NOMO-1 treated with DMSO at 0.1 percent for 48 hours (cell line): ENCODE data around the gene GADL1.

Experiments used
- DNase-seq: peaks from one replicate; lab custom pipeline; 2025; ENCODE audit not compliant: unreplicated experiment; lab: John Stamatoyannopoulos, UW

Gene GADL1

DNA sequence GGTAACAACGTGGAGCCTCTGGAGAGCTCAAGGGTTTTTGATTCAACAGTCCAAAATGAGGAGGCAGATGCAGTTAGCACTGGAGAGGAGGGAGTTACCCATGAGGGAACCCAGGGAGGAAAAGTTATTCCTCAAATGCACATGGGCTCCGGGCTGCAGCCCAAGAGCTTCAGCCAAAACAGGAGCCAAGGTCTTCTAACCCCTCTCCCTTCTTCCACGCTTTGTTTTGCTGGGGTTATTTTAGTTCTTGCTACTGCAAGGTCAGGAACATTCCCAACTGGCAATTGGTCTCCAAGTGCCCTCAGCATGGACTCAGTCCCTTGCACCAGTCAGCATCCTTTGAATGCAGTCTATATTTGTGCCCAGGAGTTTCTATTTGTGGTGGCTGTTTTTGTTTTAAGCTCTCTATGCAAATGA, 198.1 kb downstream of the GADL1 start:
- no peak for DNase-seq

DNA sequence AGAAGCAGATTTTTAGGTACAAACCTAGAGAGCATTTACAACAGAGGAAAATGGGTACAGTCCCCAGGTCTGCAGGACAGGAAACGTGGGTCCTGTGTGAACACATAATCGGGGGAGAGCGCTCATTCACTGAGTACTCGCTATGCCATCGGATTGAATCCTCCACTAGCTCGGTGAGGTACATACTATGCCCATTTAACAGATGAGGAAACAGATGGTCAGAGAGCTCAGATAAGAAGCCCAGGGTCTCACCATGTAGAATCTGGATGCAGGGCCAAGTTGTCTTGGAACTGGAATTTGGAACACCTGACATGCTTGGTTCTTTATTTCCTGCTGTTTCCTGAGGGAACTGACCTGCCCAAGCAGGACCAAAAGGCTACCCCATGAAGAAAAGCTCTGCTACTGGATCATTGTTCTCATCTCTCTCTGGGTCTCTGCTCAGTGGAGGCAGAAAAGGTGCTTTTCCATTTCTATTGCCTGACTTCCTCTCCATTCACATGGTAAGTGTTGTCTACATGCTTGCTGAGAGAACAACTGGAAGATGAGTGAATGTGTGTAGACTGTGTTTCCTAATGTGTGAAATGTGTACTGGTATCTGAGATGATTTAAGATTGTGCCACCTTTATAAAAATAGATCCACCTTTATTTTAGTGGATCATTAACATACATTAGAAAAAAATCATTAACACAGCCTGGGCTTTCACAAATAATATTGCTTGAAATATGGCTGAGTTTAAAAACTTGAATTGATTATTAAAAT, 199.0 kb downstream of the GADL1 start:
- DNase-seq, result no peak

DNA sequence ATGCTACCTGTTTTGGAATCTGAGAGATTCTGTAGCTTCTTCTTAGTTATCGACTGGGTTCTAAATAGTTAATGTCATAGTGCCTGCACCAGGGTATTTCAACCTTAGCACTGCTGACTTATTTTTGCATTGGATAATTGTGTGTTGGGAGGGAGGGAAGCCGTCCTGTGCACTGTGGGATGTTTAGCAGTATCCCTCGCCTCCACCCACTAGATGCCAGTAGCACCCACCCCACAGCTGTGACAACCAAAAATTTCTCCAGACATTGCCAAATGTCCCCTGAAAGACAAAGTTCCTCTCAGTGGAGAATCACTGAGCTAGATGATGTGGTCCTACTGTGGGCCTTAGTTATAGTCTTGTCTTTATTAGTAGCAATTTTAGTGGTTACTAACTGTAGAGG, 199.8 kb downstream of the GADL1 start:
- no peak for DNase-seq

- DNase-seq, result no peak
Observed at GRCh38 chr3:30694148-30694547, 200.3 kb downstream of the GADL1 start.

DNA sequence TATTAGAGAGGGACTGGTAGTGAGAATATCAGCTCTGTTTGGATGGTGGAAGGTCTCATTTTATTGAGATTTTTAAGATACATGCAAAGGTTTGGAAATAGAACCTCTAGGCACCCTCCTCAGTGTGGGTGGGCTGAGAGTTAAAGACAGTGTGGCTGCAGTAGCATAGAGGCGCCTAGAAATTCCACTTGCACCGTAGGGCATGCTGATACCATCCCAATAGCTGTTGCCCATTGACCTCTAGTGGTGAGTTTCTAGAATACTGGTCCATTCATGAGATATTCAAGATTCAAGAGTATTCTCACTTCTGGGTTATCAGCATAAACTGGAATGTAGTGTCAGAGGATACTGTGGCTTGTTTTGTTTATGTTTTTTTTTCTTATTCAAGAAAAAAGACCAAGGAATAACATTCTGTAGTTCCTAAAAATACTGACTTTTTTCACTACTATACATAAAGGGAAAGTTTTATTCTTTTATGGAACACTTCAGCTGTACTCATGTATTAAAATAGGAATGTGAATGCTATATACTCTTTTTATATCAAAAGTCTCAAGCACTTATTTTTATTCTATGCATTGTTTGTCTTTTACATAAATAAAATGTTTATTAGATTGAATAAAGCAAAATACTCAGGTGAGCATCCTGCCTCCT, 200.9 kb downstream of the GADL1 start:
- DNase-seq, result peak; percentile 61

DNA sequence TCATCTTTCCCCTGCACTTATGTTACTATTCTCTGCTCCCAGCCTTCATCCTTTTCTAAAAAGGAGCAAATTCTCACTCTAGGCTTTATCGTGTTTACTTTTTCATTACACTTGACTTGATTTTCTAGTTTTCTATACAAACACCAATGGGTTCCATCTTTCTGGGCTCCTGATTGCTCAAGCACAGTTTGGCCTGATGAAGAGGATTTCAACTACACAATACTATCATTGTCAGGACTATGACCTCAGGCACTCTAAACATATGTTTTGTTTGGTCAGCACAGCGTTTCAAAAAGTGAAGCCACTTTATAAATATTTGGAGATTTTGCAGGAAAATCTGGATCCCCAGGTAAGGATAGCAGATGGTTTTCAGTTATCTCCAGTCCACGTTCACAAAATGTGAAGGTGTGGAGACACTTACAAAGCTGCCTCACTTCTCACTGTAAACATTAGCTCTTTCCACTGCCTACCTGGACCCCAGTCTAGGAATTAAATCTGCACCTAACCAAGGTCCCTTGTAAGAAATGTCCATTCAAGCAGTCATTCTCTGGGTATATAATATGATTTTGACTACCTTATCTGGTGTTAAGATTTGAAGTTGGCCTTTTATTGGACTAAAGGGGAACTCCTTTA, 201.8 kb downstream of the GADL1 start:
- no peak for DNase-seq

- DNase-seq, result no peak
Observed at GRCh38 chr3:30691944-30692343, 202.5 kb downstream of the GADL1 start.

DNA sequence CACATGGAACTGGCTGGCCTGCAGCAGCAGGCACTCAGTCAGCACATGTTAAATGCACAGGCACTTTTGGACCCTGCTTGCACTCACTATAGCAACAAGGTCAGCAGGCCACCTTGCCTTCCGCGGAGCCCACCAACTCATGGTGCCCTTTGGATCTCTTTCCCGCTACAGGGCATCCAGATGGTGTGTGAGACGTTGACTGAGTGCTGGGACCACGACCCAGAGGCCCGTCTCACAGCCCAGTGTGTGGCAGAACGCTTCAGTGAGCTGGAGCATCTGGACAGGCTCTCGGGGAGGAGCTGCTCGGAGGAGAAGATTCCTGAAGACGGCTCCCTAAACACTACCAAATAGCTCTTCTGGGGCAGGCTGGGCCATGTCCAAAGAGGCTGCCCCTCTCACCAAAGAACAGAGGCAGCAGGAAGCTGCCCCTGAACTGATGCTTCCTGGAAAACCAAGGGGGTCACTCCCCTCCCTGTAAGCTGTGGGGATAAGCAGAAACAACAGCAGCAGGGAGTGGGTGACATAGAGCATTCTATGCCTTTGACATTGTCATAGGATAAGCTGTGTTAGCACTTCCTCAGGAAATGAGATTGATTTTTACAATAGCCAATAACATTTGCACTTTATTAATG, 203.1 kb downstream of the GADL1 start:
- no peak for DNase-seq

- no peak for DNase-seq
Observed at GRCh38 chr3:30690199-30690598, 204.3 kb downstream of the GADL1 start.

DNA sequence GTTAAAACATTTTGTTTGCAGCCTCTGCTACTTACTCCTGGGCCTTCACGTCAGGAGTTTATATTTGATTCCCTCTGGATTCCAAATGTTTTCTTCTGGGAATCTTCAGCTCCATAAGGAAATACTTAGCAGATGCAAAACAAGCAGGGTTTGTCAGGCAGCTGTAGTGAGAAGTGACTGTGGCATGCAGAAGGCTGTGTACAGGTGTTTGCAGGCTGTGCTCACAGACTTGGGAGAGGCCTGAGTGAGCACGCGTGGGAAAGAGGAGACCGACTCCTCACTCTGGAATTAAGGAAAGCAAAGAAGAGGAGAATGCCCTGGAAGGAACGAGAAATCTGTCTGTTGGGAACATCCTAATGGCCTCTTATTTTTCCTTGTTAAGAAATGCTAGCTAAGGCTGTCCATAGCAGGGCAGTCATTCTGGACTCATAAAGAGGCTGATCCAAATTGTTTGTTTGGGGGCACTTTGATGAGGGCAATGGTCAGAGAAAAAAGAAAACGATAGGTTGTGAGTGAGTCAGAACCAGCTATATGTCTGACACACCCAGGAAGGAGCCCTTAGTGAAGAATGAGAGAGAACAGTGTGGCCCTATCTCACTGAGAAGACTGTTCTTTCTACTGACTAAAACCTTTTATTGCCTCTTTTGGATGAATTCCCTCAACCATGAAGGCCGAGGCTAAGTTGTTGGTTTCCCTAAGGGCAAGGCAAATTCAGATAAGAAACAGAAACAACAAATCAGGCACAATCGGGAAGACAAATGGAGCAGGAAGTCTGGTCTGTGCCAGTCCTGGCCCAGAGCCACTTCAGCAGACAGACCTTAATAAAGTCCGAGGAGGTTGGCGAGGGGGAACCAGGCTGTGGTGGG, 205.5 kb downstream of the GADL1 start:
- no peak for DNase-seq

- no peak for DNase-seq
Observed at GRCh38 chr3:30687930-30688570, 206.4 kb downstream of the GADL1 start.

GRCh38 chr3:30686799-30687198, 207.7 kb downstream of the GADL1 start:
- DNase-seq, result no peak

DNA sequence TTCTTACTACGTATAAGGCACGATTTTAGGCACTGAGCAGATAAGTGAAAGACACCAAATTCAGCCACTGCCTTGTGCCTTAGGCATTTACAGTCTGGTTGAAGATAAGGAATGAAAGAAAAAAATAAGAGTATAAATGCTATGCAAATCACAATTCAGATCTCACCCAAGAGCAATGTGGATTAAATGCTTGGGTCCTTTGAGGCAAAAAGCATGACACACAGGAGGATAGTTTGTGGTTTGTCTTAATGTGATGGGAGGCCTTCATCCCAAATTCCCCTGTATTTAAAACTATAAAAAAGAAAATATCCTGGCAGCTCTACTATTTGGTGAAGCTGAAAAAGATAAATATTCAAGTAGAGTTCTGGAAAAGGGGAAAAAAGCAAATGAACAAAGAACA, 208.3 kb downstream of the GADL1 start:
- DNase-seq, result no peak

DNA sequence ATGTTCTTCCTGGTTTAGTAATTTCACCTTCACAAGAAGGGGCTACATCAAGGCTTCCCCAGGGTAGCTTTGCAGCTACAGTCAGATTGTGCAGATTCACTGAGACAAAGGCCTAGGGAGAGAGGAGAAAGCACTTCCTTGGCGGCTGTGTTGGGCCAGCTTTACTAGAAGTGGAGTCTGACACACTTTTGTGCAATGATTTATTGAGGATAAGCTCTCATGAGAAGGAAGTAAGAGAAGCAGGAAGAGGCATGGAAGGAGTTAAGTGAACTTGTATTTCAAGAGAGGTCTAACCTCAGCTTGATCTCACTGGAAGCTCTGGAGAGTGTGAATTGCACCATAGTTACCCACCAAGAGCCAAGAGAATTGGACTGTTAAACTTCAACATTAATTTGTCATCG, 209.2 kb downstream of the GADL1 start:
- DNase-seq, result peak; percentile 89

DNA sequence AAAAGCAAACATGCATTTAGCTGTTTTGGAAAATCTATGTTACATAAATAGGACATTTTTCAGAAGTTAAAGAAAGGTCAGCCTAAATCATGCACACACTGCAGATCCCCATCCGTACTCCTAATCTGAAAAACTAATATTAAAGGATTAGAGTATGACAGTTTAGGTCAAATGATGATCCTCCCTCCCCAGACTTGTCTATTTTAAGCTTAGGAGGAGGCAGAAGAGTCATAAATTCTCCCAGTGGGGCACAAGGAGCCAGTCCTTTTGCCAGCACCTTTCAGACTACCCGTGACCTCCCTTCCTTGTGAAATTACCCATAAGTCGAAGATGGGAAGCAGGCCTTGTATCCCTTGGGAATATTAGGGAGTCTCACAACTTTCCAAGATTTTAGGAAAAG, 210.1 kb downstream of the GADL1 start:
- DNase-seq, result no peak

GRCh38 chr3:30683769-30684168, 210.7 kb downstream of the GADL1 start:
- no peak for DNase-seq

- DNase-seq, result peak; percentile 33
Observed at GRCh38 chr3:30682434-30683155, 211.9 kb downstream of the GADL1 start.

GRCh38 chr3:30681649-30682211, 212.7 kb downstream of the GADL1 start:
- no peak for DNase-seq
